PC-9 (cell line): Measurements from ENCODE around the gene FPGS. TPM values are rescaled to one million over a fixed set of nuclear protein-coding genes. Genes with fewer than 3 reads are reported as not detected.

Experiments used
- BruUV-seq: library from RNA; stranded (reverse); fragments of 400-500 nt; replicated peaks from 2 replicates; lab custom pipeline; 2021; lab: Mats Ljungman, UMichigan
- CTCF ChIA-PET: fragments of 300-600 bp; sonication (Branson Sonifier 250); formaldehyde crosslinking; loops from one replicate; lab custom pipeline; 2022; ENCODE audit warnings: antibody characterized with exemption; lab: Charles Lee
- POLR2A ChIA-PET: fragments of 300-600 bp; sonication (Branson Sonifier 250); formaldehyde crosslinking; loops from one replicate; lab custom pipeline; 2022; ENCODE audit warnings: antibody characterized with exemption; ENCODE audit not compliant: unreplicated experiment; lab: Charles Lee
- DNase-seq, 2 experiments: peaks; one replicate each; pipeline versions ENCODE4 v3.0.0 to v3.0.0-alpha.2; 2015 to 2022; ENCODE audit warnings: mixed read lengths in 1 of 2
- H2AFZ ChIP-seq: fragments of 200-600 bp; sonication (generic); 2 replicates; pipeline ENCODE4 v1.8.1; 2017; ENCODE audit warnings: antibody characterized with exemption
- H3F3A ChIP-seq: fragments of 200-600 bp; sonication (generic); 2 replicates; pipeline ENCODE4 v1.8.1; 2017; ENCODE audit warnings: antibody characterized with exemption, mild to moderate bottlenecking, low read depth; ENCODE audit not compliant: insufficient read depth
- H3K27ac ChIP-seq: fragments of 200-600 bp; sonication (generic); 2 replicates; pipeline ENCODE4 v1.6.1; 2016; ENCODE audit warnings: mixed run types
- H3K27me3 ChIP-seq: fragments of 200-600 bp; sonication (generic); 2 replicates; pipeline ENCODE4 v1.6.1; 2016; ENCODE audit warnings: low read depth, mixed run types; ENCODE audit not compliant: insufficient read depth
- H3K36me3 ChIP-seq: fragments of 200-600 bp; sonication (generic); 2 replicates; pipeline ENCODE4 v1.6.1; 2016; ENCODE audit warnings: low read depth, mixed run types
- H3K4me1 ChIP-seq: fragments of 200-600 bp; sonication (generic); replicated peaks from 2 replicates; pipeline ENCODE4 v1.6.1; 2016; ENCODE audit warnings: mixed run types; ENCODE audit not compliant: insufficient read depth
- H3K4me2 ChIP-seq: fragments of 200-600 bp; sonication (generic); 2 replicates; pipeline ENCODE4 v1.6.1; 2017; ENCODE audit warnings: mixed run types
- H3K4me3 ChIP-seq: fragments of 200-600 bp; sonication (generic); 2 replicates; pipeline ENCODE4 v1.6.1; 2016; ENCODE audit warnings: mixed run types
- H3K79me2 ChIP-seq: fragments of 200-600 bp; sonication (generic); 2 replicates; pipeline ENCODE4 v1.6.1; 2017; ENCODE audit warnings: low read depth, mixed run types
- H3K9me2 ChIP-seq: fragments of 200-600 bp; sonication (generic); 2 replicates; pipeline ENCODE4 v1.8.1; 2017; ENCODE audit warnings: mild to moderate bottlenecking; ENCODE audit not compliant: insufficient read depth
- H3K9me3 ChIP-seq: fragments of 200-600 bp; sonication (generic); 2 replicates; pipeline ENCODE4 v1.8.1; 2016; ENCODE audit warnings: low read depth; ENCODE audit not compliant: insufficient read depth
- H4K20me1 ChIP-seq: fragments of 200-600 bp; sonication (generic); 2 replicates; pipeline ENCODE4 v1.8.1; 2017; ENCODE audit not compliant: insufficient read depth
- EZH2 ChIP-seq: fragments of 200-600 bp; sonication (generic); IDR thresholded peaks from 2 replicates; pipeline ENCODE4 v1.8.0; 2017; ENCODE audit warnings: antibody characterized with exemption, low read depth
- intact Hi-C: fragments of 100-400 bp; cut with micrococcal nuclease; formaldehyde crosslinking; loops from one replicate; pipeline ENCODE4 v1.10.0; 2022; ENCODE audit not compliant: unreplicated experiment
- total RNA-seq: library from RNA; stranded (reverse); gene quantifications from 2 replicates; pipeline ENCODE4 v1.2.3, GENCODE V29; 2021
- TF ChIP-seq, protein P1 (sequence below): fragments of 200-600 bp; sonication (generic); conservative IDR thresholded peaks from 2 replicates; pipeline ENCODE4 v1.6.1; 2017; ENCODE audit warnings: mixed run types, antibody characterized with exemption, mild to moderate bottlenecking, moderate library complexity

Gene FPGS
- total RNA-seq, 1 experiment from 2014 or later: 152 TPM

DNA sequence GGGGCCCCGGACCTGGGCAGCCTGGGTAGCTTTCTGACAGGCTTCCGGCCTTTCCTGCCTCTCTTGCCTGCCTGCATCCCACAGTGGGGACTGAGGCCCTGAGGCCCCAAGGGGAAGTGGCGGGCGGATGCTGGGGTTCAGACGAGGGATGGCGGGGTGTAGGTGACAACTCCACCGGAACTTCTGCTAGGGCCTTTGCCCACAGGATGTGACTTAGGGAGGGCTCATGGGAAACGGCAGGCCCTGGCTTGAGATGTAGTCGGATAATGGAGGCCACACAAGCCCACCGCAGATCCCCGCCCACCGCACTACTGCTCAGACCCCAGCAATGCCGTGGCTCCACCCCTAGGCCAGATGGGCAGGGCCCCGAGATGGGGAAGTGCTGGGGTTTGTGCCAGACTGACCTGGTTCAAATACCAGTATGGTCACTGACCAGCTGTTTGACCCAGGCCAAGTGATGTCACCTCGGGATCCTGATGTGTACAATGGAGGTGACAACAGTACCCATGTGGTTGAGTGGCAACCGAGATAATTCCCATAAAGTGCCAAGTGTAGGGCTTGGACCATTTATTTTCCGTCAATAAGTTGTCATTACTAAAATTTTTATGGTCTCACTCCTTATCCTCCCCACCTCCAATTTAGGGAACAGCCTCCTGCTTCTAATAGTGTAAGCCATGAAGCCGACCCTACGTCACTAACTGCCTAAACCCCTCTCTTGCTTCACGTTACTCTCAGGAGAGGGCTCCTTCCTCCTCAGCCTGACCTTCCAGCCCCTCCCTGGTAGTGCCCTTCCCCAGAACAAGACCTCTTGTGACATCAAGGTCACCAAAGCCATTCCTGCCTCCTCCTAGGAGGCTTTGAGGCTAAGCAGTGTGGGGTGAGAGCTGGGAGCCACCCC is 19.3 kb upstream of the FPGS start:
- Histone ChIP-seq H3K4me2 (no peak overlapping the region), H3K9me3 (no peaks in the 10 kb centered on the region), H3K4me3 (no peak overlapping the region), H4K20me1 (peaks cover 23% of the 10 kb centered on the region), H3K4me1 (peaks cover 8% of the 10 kb centered on the region), H3F3A (peaks cover 15% of the 10 kb centered on the region; the same call in 1 of the 2 replicates), H3K9me2 (no peaks in the 10 kb centered on the region), H3K27me3 (no peaks in the 10 kb centered on the region), H2AFZ (no peak overlapping the region), H3K79me2 (peaks cover 25% of the 10 kb centered on the region), H3K36me3 (peaks cover 11% of the 10 kb centered on the region), H3K27ac (no peak overlapping the region)
- CTCF ChIA-PET: interaction anchor here (0.6 kb wide), 1 partner anchor 621 kb away, joined by 3 read pairs; no protein-coding TSS in a partner anchor
- no TSS peak for BruUV-seq
- DNase-seq: no peak
- intact Hi-C loops: loop anchor here (2.0 kb wide), 1 partner anchor 193 kb away; no protein-coding TSS in a partner anchor
- POLR2A ChIA-PET: no interaction called here
- TF ChIP-seq EZH2: no peak

DNA sequence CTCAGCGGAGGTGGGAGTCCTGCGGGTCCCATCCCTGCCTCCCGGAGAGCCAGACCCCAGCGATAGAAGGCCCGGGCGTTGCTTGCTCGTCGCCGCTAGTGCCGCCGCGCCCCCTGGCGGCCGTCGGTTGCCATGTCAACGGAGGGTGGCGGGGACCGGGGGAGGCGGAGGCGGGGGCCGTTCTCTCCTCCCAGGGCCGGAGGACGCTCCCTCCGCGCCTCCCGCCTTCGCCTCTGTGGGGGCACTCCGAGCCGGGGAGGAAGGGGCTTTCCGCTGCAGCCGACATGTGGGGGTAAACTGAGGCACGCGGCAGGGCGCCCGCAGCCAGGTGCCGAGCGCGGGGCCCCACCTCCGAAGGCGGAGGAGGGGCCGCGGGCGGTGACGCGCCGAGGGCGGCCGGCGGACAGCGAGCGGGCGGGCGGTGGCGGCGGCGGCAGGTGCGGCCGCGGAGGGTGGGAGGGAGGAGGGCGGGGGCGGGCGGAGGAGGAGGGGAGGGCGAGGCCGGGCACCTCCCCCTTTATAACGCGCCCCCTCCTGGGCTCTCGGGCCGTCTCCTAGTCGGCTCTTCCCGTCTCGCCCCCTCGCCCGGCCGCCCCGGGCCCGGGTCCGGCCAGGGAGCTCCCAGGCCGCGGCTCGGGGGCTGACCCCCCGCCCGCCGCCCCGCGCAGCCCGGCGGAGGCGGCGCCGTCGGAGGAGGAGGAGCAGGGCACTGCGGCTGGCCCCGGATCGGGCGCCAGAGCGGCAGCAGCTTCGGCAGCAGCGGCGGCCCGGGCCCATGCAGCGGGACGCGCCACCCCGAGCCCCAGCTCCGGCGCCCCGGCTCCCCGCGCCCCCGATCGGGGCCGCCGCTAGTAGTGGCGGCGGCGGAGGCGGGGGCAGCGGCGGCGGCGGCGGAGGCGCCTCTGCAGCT is 17.4 kb upstream of the FPGS start:
- Histone ChIP-seq H3K36me3 (peaks cover 28% of the 10 kb centered on the region), H3K27me3 (no peaks in the 10 kb centered on the region), H3K4me2 (peak overlapping the region; percentile 63), H3F3A (peaks cover 25% of the 10 kb centered on the region), H3K4me1 (peaks cover 8% of the 10 kb centered on the region), H3K9me2 (no peaks in the 10 kb centered on the region), H2AFZ (peak overlapping the region; percentile 74; the same call in 1 of the 2 replicates), H4K20me1 (peaks cover 41% of the 10 kb centered on the region), H3K79me2 (peaks cover 44% of the 10 kb centered on the region), H3K4me3 (peak overlapping the region; percentile 99), H3K9me3 (no peaks in the 10 kb centered on the region), H3K27ac (no peak overlapping the region)
- BruUV-seq: TSS peak; percentile 40
- ChIA-PET CTCF (interaction anchor here (0.6 to 1.4 kb wide), 10 partner anchors 14 to 343 kb away, joined by 3 to 9 read pairs (median 4); partner anchors contain the start of genes ENG and TOR2A), POLR2A (interaction anchor here (0.6 to 1.6 kb wide), 6 partner anchors 14 to 207 kb away, joined by 3 to 23 read pairs (median 5); partner anchors contain the start of gene FPGS)
- DNase-seq: peak; percentile 47 to 91
- intact Hi-C loops: loop anchor here (1.0 to 5.0 kb wide), 4 partner anchors 45 to 194 kb away; partner anchors contain the start of genes ST6GALNAC4 and TOR2A
- TF ChIP-seq EZH2: no peak
- TF ChIP-seq, protein P1, sequence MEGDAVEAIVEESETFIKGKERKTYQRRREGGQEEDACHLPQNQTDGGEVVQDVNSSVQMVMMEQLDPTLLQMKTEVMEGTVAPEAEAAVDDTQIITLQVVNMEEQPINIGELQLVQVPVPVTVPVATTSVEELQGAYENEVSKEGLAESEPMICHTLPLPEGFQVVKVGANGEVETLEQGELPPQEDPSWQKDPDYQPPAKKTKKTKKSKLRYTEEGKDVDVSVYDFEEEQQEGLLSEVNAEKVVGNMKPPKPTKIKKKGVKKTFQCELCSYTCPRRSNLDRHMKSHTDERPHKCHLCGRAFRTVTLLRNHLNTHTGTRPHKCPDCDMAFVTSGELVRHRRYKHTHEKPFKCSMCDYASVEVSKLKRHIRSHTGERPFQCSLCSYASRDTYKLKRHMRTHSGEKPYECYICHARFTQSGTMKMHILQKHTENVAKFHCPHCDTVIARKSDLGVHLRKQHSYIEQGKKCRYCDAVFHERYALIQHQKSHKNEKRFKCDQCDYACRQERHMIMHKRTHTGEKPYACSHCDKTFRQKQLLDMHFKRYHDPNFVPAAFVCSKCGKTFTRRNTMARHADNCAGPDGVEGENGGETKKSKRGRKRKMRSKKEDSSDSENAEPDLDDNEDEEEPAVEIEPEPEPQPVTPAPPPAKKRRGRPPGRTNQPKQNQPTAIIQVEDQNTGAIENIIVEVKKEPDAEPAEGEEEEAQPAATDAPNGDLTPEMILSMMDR: peak; percentile 94

DNA sequence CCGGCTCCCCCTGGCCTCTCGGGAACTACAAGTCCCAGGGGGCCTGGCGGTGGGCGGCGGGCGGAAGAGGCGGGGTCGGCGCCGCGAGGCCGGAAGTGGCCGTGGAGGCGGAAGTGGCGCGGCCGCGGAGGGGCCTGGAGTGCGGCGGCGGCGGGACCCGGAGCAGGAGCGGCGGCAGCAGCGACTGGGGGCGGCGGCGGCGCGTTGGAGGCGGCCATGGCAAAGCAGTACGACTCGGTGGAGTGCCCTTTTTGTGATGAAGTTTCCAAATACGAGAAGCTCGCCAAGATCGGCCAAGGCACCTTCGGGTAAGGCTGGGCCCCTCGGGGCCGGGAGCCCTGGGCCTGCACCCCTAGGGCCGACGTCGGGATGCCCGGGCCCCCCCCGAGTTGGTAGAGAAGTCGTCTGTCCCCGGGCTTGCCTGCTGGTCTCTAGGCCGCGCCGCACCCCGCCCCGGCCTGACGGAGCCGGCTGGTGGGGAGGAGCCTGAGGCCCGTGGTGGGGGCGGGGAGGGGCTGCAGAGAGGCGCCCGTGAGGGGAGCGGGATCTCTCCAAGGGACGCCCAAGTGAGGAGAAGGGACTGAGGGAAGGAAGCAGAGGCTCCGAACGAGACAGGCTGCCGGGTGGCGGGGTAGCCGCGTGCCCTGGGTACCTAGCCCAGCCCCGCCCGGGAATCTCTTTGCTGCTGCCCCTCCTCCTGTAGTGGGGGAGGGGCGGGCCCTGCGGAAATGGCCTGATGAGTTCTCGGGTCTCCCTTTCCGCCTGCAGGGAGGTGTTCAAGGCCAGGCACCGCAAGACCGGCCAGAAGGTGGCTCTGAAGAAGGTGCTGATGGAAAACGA is 16.5 kb upstream of the FPGS start, which contains the start of gene CDK9:
Gene CDK9, plus strand, starts transcription at position 102 of the 840 bp plus-strand sequence. Its CDS starts 115 bp downstream, at position 217.
- Histone ChIP-seq H3K9me3 (no peaks in the 10 kb centered on the region), H3K27ac (peak within 1 kb of the TSS; percentile 72), H2AFZ (peak within 1 kb of the TSS; percentile 77), H3K4me1 (peaks cover 8% of the 10 kb centered on the region), H3K4me3 (peak within 1 kb of the TSS; percentile 99), H3K36me3 (peaks cover 30% of the 10 kb centered on the region), H3K79me2 (peaks cover 46% of the 10 kb centered on the region), H4K20me1 (peaks cover 50% of the 10 kb centered on the region), H3K27me3 (no peaks in the 10 kb centered on the region), H3F3A (peaks cover 34% of the 10 kb centered on the region), H3K9me2 (no peaks in the 10 kb centered on the region), H3K4me2 (peak within 1 kb of the TSS; percentile 73)
- TF ChIP-seq EZH2: no peak
- TF ChIP-seq, protein P1: no peak
- ChIA-PET CTCF (interaction anchor here (0.6 to 0.9 kb wide), 8 partner anchors 51 to 343 kb away, joined by 3 to 9 read pairs (median 6); partner anchors contain the start of genes ENG and TOR2A), POLR2A (interaction anchor here (0.6 to 1.6 kb wide), 6 partner anchors 15 to 208 kb away, joined by 3 to 23 read pairs (median 5); partner anchors contain the start of gene FPGS)
- intact Hi-C loops: loop anchor here (1.0 to 5.0 kb wide), 6 partner anchors 17 to 195 kb away; partner anchors contain the start of genes ST6GALNAC4 and TOR2A
- BruUV-seq: TSS peak; percentile 45
- DNase-seq: peak; percentile 66 to 95
